Memory B cell (primary cell): Measurements from ENCODE around the gene DEFB127.
"Not testable (repeated sequence)": the region's sequence is repeated elsewhere in the genome, so short reads cannot be mapped to it uniquely, and the experiment has no call there.

Experiments
- ATAC-seq: fragments of 150-1000 bp; cut with Tn5 transposase; 2 replicates; pipeline ENCODE4 v1.10.0; 2021; ENCODE audit warnings: low read depth, mild to moderate bottlenecking, moderate library complexity
- DNase-seq, 2 donors: peaks; one replicate each; pipeline ENCODE4 v3.0.0; 2022; ENCODE audit warnings: low spot score in 2 of 2
- H3K27ac Mint-ChIP-seq: one replicate; pipeline ENCODE4 v1.8.0; 2022; ENCODE audit warnings: mild to moderate bottlenecking, moderate library complexity, mixed read lengths
- H3K27me3 Mint-ChIP-seq: one replicate; pipeline ENCODE4 v1.8.0; 2022; ENCODE audit warnings: mixed read lengths
- H3K36me3 Mint-ChIP-seq: one replicate; pipeline ENCODE4 v1.8.0; 2022; ENCODE audit warnings: mild to moderate bottlenecking, mixed read lengths
- H3K4me1 Mint-ChIP-seq: one replicate; pipeline ENCODE4 v1.8.0; 2022; ENCODE audit warnings: mixed read lengths
- H3K4me3 Mint-ChIP-seq: one replicate; pipeline ENCODE4 v1.8.0; 2022; ENCODE audit warnings: mild to moderate bottlenecking, moderate library complexity, mixed read lengths
- H3K9me3 Mint-ChIP-seq: one replicate; pipeline ENCODE4 v1.8.0; 2022; ENCODE audit warnings: mixed read lengths

Gene DEFB127

DNA sequence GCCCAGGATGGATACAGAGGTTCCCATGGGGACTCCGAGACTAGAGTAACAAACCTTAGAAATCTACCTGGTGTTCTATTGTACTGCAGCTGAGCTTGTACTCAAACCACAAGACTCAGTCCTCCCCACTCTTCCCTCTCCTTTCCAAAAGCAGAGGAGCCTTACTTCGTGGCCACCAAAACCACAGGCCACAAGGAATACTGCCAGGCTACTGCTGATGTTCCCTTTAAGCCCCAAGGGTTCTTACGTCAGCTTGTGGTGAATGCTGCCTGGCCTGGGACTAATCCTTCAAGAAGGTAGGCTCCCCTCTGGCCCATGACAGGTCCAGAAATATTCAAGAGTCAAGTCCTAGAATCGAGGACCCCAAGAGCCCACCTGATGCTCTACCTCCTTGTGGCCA lies 42.7 kb downstream of the DEFB127 start:
- H3K4me1 Mint-ChIP-seq = no peaks in the 10 kb centered on the region
- peaks cover 9% of the 10 kb centered on the region for H3K27me3 Mint-ChIP-seq
- H3K9me3 Mint-ChIP-seq = peaks cover 2% of the 10 kb centered on the region
- H3K27ac Mint-ChIP-seq = no peak overlapping the region
- H3K4me3 Mint-ChIP-seq = no peak overlapping the region
- ATAC-seq (no peak), DNase-seq (no peak)
- no peaks in the 10 kb centered on the region for H3K36me3 Mint-ChIP-seq

DNA sequence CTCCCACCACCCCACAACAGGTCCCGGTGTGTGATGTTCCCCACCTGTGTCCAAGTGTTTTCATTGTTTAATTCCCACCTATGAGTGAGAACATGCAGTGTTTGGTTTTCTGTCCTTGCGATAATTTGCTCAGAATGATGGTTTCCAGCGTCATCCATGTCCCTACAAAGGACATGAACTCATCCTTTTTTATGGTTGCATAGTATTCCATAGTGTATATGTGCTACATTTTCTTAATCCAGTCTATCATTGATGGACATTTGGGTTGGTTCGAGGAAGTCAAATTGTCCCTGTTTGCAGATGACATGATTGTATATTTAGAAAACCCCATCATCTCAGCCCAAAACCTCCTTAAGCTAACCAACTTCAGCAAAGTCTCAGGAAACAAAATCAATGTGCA lies 46.4 kb downstream of the DEFB127 start:
- H3K9me3 Mint-ChIP-seq, ATAC-seq, H3K4me1 Mint-ChIP-seq, H3K4me3 Mint-ChIP-seq, DNase-seq, H3K27ac Mint-ChIP-seq, H3K27me3 Mint-ChIP-seq, H3K36me3 Mint-ChIP-seq: not testable (repeated sequence)
